IPS-NIHi7 (cell line): ENCODE results near the gene BCL11B.
"Not testable (repeated sequence)": the region's sequence is repeated elsewhere in the genome, so short reads cannot be mapped to it uniquely, and the experiment has no call there.

Experiments
- DNase-seq: peaks from one replicate; pipeline ENCODE4 v3.0.0; 2012; ENCODE audit warnings: mixed read lengths; ENCODE audit errors: extremely low spot score

The BCL11B gene

DNA sequence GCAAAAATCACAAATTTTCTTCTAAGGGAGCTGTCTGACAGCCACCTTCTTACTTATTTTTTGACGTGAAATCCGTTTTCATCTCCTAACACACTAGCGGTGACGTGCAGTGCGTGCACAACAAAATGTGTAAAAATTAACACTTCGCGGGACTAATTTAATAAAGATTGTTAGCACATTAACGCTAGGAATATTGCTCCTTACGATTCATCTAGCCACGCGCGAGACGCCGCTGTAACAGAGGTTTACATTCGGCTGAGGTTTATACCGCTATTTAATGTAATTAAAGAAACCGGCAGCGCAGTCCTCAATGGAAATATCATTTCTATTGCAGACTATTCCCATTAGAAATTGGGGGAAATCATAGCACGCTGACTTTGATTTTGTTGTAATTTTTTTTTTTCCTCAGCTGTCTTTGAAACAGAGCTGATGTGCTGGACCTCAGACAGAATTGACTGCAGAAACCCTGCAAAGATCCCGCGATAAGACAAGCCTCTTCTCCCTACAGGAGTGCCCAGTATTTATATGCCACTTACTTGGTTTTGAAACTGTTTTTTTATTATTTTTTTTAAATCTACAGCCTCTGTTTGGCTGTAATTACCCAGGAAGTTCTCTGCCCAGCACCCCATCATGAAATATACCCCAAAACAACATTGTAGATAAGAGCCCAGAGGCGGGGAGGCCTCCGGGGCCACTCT, 31.2 kb downstream of the BCL11B start:
- DNase-seq: no peak

GRCh38 chr14:99239661-99240092, 32.3 kb downstream of the BCL11B start:
- no peak for DNase-seq

DNA sequence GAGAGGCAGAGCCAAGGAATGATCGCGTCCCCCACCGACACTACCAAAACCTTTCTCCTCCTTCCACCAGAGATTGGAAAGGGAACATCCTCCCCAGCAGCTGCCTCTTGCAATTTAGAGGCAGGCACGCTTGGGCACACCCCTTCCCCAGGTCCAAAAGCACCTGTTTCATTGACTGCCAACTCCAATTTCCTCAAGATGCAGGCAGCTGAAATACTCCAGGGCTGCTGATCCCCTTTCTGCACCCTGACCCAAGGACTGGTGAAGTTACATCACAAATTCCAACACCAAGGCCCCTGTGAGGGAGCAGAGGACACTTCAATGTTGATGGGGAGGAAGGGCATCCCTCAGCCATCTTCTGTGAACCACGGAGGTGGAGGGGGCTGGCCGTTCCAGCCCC, 33.8 kb downstream of the BCL11B start:
- DNase-seq: no peak

DNA sequence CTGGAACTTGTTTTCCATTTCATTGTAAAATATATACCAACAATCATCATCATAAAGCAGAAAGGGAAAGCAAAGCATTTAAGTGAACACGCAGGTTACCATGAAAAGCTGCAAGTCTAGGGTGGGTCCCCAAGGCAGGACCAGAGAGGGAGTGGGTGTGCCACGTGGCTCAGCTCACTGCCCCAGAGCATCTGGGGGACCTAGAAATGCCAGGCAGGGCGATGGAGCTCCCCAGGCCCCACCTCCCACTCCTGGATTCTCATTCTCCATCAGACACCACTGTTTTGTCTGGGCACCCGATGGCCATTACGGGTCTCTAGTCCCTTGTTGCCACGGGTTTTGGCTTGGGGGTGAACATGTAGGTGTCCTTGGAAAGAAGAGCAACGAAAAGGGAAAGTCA, 34.7 kb downstream of the BCL11B start:
- no peak for DNase-seq

DNA sequence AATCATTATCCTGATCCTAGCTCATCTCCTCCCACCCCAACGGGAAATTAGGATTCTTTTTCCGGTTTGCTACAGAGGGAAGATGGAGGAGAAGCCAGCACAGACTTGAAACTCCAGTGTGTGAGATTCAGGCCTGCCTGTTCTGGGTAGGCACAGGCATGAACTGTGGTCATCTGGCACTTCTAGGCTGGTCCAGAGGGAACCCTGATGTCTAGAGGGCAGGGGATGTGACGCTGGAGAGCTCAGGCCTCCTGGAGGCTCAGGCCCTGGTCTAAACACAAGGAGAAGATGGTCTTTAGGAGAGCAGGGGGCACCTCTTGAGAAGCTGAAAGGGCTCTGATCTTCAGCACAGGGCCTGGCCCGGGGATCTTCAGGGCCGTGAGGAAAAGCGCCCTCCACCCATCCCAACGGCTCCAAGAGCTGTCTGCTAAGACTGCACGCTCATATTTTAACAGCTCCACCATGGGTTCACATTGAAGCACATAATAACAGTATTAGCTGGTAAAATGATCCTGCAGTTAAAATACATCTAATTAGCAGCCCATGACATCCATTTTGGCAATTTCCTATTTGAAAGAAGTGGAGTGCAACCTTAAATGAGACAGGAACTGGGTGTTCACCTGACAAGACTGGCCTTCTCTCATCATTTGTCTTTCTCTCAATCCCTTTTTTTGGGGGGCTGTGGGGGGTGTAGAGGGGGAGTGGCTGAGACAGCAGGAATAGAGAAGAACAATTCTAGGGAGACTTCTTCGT, 35.4 kb downstream of the BCL11B start:
- no peak for DNase-seq

GRCh38 chr14:99235582-99236320, 36.2 kb downstream of the BCL11B start:
- DNase-seq: no peak

DNA sequence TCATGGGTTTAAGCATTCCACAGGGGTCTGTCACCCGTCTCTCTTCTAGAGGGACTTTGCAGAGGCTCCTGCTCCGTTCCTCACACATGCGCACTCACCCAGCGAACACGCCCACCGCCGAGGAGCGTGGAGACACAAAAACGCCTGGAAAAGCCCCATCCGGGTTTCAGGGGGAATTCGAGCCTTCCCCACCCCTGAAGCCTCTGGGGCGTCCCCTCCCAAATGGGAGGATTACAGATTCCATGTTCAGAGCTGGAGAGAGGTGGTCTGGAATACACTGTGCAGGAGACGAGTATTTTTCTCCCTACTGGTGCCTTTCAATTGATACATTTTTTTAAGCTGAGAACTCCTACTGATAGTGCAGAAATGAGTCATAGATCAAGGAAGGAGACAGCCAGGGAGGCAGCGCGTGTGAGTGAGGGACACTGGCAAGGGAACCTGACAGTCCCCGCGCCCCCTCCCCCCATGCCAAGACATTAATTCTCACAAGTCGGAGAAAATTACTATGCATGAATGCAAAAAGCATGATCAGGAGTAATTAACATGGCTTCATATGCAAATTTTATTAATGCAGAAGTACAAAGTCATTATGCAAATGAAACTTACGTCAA, 36.9 kb downstream of the BCL11B start:
- DNase-seq: peak; percentile 75

- no peak for DNase-seq
Observed at GRCh38 chr14:99234355-99234754, 37.6 kb downstream of the BCL11B start.

DNA sequence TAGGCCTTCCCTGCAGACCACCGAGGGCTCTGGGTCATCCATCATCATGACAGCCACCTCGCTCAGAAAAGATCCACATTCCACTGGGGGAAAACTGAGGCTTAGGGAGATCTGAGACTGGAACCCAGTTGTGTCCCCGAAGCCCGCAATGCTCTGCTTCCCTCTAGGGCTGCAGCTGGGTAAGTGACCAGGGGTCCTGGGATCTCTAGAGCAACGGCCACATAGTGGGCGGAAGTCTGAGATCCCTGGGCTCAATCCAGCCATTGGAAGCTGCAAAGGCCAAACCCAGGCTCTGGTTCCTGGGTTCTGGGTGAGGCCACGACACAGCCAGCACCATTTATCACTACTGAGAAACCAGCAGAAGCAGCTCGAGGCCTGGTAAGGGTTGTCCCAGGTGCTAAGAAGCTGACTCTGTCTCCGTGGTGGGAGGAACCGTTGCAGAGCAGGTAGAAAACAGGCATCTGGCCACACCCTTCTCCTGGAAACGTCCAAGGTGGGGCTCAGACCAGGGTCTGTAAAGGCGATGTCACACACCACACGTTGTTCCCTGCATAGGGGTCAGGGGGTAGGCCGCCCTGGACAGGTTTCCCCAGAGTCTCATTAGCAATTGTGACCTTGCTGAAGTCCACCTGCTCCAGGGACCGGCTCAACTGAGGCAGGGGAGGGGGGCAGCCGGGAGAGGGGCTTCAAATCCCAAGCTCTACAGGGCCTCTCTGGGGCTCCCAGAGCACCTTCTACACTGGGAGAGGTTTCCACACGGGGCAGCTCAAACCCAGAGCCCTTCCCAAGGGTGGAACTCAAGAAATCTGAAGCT, 38.6 kb downstream of the BCL11B start:
- DNase-seq: no peak

DNA sequence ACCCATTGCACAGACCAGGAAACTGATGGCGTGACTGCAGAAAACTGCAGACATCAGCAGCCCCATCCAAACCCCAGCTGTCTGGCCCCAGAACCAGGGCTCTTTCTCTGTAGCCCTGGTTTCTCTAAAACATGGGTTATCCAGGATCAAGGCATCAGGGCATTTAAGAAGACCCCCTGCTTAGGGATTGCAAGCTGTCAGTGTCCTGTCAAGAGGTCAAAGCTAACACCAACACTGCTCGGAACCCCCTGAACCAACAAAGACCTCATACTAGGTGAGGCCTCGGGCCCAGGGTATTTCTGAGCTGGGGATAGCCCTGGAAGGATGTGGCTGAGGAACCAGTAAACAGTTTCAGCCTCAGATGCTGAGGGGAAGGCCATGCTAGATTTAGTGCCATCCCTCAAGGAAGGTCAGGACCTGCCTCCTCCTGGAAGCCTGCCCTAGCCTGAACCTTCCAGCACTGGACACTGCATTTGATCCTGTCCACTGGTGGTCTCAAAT, 39.2 kb downstream of the BCL11B start:
- no peak for DNase-seq

- DNase-seq: peak; percentile 78
Observed at GRCh38 chr14:99231850-99232713, 39.9 kb downstream of the BCL11B start.

GRCh38 chr14:99231161-99231849, 40.7 kb downstream of the BCL11B start:
- DNase-seq: no peak

DNA sequence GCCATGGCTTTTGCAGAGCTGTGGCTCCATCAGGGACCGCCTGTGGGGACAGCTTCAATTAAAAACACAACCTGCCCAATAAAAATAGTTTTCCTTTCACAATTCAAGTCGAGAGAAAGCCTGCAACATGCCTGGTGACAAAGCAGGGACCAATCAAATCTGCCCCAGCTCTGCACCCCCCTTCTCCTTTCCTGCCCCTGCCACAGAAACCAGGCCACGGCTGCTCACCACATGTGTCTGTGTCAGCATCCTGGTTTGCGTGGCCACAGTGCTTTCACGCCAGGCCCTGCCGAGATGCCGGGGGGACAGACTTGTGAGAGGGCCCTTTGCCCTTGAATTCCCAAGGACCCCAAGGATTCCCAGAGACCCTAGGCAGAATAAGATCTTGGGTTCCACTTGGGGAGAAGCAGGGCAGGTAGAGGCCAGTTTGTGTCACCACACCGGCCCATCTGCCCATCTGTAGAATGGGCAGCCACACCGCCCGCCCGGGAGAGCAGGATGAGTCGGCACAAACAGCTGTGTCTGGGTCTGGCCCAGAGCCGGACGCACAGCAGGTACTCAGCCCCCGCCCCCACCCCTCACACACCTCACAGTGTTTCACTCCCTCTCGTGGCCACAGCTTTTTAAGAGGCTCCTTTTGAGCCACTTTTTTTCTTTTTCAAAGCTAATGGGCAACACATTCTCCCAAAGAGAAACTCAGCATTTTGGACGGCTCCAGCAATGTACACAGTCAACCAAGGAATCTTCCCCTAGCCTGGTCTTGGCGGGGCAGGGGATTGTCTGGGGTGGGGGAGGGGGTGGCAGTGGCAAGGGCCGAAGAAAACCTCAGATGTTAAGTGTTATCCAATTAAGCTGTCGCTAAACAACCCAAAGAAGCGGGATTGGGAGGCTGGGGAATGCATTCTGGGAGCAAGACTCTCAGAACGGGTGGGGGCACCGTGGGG, 41.5 kb downstream of the BCL11B start:
- DNase-seq: peak; percentile 52

DNA sequence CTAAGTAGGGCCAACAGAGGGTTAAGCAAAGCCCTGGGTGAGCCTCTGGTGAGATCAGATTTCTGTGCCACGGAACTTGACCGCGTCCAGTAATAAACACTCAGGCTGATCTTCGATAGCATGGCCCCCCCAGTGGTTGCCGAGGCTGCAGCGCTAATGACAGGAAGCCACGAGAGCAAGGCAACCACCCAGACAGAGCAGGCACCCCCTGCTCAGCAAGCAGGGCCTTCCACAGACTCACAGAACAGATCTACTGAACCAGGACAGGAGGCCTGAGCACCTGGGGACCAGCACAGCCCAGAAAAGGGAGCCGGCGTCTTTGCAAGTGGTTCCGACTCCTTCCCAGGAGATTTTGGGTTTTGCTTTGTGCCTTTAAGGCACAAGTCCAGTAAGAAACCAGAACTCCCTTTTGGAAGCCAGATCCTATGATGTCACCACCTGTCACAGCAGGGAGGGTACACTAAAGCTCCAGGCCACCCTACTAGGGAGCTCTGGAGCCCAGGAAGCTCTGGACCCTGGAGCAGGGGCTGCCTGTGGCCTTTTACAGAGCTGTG, 42.3 kb downstream of the BCL11B start:
- no peak for DNase-seq

DNA sequence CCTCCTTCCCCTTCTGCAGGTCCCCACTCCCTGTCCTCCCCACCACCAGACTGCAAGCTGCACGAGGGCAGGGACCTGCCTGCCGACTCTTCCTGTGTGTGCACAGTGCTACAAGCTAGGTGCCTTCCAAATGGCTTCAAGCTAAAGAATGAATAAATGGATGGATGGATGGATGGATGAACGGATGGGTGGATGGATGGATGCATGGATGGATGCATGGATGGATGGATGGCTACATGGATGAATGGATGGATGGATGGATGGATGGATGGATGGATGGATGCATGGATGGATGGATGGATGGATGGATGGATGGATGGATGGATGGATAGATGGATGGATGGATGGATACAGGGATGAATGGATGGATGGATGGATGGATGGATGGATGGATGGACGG, 43.2 kb downstream of the BCL11B start:
- not testable (repeated sequence) for DNase-seq

GRCh38 chr14:99226687-99227086, 45.3 kb downstream of the BCL11B start:
- no peak for DNase-seq

GRCh38 chr14:99225436-99226203, 46.4 kb downstream of the BCL11B start:
- no peak for DNase-seq
